GM21526 (cell line): Measurements from ENCODE around the gene RIMKLB.

Source experiments
- ATAC-seq: cut with Tn5 transposase; IDR thresholded peaks from one replicate; pipeline ENCODE4 v1.9.1; 2021; ENCODE audit warnings: moderate library complexity; ENCODE audit not compliant: unreplicated experiment, low FRiP score

RIMKLB gene, protein sequence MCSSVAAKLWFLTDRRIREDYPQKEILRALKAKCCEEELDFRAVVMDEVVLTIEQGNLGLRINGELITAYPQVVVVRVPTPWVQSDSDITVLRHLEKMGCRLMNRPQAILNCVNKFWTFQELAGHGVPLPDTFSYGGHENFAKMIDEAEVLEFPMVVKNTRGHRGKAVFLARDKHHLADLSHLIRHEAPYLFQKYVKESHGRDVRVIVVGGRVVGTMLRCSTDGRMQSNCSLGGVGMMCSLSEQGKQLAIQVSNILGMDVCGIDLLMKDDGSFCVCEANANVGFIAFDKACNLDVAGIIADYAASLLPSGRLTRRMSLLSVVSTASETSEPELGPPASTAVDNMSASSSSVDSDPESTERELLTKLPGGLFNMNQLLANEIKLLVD

DNA sequence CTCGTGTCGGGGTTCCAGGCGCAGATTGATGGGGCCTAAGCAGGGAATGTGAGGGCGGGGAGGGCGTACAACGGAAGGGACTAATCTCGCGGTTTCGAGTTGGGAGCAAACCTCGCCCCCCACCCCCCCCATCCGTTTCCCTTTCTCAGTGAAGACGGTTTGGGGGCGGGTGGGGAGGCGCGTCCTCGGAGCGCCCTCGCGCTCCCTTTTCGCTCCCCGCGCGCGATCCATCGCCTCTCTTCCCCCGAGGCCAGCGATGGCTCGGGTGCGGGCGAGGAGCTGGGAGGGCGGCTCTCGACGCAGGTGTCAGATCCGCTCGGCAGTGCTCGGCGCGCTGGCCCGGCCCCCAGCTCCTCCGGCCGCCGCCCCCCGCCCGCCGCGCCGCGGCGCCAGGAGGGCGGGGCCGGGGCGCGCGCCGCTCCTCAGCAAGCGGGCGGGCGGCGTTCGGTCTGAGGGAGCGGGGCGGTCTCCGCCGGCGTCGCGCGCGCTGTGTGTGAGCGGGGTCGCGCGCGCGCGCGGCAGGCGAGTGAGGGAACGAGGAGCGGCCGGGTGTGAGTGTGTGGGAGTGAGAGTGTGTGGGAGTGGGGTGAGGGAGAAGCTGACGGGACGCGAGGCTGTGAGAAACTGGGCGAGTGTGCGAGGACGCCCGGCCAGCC, at the start of gene RIMKLB:
Gene RIMKLB (plus strand): TSS at position 516 of the 656 bp plus-strand sequence. CDS start 15,876 bp downstream, outside the sequence.
- peak; percentile 62 for ATAC-seq

- peak; percentile 75 for ATAC-seq
Measured at GRCh38 chr12:8648576-8649205, 49.1 kb upstream of the RIMKLB start.

DNA sequence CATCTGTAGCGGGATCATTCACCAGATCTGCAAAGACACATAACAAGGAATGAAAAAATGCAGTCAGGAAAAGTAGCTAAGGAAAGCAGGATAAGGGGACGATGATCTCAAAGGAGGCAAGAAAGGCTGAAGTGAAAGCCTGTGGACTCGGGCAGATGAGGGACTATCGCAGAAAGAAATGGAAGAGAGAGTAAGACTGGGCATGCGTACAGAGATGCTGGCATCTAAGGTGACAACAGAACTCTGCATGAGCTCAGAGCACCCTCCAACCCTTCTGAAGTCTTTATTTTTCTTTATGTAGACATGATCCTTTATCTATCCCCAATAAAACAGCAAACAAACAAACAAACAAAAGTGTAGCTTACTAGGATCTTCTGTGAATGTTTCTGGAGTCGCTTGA, 42.4 kb upstream of the RIMKLB start:
- ATAC-seq, result no peak

- ATAC-seq, result no peak
Measured at GRCh38 chr12:8658346-8658745, 39.4 kb upstream of the RIMKLB start.

DNA sequence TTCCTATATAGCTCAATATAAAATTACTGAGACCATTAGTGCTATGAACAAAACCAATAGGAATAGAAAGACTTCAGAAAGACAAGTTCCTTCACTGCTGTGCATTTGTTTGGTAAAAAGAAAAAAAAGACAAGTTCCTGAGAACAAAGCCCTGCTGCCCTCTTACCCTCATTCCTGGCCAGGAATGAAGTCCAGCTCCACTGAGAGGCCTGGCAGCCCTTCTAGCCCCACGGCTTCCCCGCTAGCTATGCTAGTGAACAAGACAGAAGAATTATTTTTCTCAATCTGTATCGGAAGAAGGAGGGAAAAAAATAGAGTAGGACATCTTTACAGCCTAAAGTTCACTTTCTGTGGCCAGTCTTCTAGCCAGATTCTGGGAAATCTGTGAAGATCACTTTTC, 36.8 kb upstream of the RIMKLB start:
- ATAC-seq, result no peak

- ATAC-seq, result no peak
Measured at GRCh38 chr12:8661751-8662150, 36.0 kb upstream of the RIMKLB start.

- no peak for ATAC-seq
Measured at GRCh38 chr12:8662593-8662992, 35.2 kb upstream of the RIMKLB start, which contains the start of gene MFAP5. Gene MFAP5, minus strand, starts transcription at chr12:8662826. Its CDS starts 722 bp downstream, at chr12:8662104.

DNA sequence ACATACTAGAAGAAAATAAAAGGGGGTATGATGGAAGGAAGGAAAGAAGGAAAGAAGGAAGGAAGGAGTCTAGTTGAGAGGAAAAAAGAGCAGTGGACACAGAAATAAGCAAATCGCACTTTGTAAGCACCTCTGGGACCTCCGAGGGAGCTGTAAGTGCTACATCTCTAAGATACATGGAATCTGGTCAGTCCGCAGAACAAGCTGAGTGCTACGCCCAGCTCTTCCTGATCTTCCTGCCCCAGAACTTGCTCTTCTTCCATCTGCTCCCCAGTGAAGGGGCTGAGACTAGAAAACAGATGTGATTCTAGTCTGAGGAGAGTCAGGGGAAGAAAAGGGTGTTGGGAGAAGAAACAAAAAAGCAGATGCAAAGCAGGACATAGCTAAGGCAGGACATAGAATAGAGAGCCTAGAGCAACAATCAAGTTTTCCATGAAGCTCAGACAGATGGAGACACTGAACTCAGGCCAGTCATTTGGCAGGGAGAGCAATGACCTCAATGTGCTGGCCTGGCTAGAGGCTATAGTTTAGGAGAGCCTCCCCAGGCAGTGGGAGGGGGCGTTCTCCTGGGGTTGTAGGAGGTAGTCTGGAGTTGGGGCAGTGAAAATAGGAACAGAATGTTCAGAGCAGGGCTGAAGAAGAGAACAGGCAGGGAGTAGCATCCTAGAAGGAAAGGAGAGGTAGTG, 33.4 kb upstream of the RIMKLB start:
- no peak for ATAC-seq

DNA sequence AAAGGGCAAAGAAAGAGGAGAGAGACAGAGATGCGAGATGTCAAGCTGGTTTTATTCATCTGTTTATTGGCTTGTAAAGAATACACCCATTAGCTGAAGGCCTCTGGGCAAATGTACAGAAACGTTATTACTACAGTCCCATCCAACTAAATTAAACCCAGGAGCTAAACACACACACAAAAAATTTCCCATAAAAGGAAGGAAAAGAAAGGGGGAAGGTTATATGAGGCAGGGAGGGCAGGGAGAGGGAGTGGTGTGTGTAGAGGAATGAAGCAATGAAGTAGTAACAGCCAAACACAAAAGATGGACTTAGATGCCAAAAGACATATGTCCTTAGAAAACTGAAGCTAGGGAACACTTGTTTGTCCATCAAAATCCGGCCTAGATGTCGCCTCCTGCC, 32.0 kb upstream of the RIMKLB start:
- no peak for ATAC-seq

DNA sequence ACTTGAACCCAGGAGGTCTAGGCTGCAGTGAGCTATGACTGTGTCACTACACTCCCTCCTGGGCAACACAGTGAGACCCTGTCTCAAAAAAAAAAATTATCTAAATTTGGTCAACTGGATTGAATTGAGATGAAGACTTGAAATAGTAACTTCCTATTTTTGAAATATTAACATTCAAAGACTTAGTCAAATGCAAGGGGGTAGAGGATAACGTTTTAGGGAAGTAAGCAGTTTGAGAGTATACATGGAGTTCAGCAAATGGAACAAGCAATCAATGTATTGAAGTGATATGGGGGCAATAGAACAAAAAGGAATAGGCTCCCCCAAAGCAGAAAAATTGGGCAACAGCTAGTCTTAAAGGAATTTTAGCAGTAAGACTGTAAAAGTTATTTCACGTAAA, 30.5 kb upstream of the RIMKLB start:
- ATAC-seq, result no peak

DNA sequence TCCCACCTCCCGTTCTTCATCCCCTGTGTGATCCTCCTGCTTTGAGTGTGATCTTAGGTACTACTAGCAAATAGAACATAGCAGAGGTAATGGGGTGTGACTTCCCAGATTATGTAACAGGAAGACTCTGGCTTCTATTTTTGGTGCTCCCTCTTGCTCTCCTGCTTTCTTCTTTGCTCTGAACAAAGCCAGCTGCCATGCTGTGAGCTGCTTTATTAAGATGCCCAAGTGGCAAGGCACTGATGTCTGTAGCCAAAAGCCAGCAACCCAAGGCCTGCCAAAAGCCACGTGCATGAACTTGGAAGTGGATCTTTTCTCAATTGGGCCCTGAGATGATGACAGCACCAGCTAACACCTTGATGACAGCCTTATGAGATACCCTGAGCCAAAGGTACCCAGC, 29.4 kb upstream of the RIMKLB start:
- no peak for ATAC-seq

- ATAC-seq, result no peak
Measured at GRCh38 chr12:8672381-8672780, 25.4 kb upstream of the RIMKLB start.

- no peak for ATAC-seq
Measured at GRCh38 chr12:8675591-8676036, 22.2 kb upstream of the RIMKLB start.

GRCh38 chr12:8676651-8677050, 21.1 kb upstream of the RIMKLB start:
- no peak for ATAC-seq

GRCh38 chr12:8677362-8677761, 20.4 kb upstream of the RIMKLB start:
- no peak for ATAC-seq

GRCh38 chr12:8678661-8679111, 19.1 kb upstream of the RIMKLB start:
- ATAC-seq, result no peak

DNA sequence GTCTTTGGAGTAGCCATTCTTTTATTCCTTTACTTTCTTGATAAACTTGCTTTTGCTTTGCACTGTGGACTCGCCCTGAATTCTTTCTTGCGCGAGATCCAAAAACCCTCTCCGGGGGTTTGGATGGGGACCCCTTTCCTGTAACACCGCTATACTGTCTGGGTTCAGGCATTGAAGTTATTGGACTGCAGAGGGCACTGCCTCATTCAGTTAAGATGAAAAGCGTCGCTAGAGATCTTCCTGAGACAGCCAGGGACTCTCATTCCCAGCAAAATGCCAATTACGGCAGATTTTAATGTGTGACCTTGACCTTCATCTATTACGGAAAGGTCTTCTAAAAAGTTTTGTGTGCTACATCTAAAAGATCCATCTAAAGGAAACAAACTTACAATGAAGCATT, 17.3 kb upstream of the RIMKLB start:
- no peak for ATAC-seq

DNA sequence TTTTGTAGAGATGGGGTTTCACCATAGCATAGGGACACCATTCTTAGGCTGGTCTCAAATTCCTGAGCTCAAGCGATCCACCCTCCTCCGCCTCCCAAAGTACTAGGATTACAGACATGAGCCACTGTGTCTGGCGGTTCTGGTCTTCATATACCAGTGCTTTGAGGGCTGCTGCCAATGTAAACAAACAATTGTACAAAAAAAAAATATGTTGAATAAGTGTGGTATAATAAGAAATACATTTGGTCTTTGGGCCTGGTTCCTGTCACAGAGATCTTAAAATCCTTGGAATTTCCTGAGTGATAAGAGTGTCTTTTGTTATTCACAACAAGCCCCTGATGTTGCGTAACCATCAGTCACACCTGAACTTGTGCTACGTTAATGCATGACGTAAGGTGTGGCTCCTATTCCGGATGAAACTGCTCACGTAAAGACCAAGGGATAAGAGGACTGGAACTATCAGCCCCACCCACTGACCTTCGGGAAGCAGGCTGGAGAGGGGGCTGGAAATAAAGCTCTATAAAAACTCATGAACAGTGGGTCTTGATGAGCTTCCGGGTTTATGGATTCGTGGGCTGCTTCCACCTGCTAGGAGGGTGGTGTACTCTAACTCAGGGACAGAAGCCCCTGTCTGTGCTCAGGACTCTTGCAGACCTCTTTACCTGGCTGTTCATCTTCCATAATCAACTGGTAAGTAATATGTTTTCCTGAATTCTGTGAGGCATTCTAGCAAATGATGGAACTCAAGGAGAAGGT, 16.5 kb upstream of the RIMKLB start:
- ATAC-seq, result no peak

DNA sequence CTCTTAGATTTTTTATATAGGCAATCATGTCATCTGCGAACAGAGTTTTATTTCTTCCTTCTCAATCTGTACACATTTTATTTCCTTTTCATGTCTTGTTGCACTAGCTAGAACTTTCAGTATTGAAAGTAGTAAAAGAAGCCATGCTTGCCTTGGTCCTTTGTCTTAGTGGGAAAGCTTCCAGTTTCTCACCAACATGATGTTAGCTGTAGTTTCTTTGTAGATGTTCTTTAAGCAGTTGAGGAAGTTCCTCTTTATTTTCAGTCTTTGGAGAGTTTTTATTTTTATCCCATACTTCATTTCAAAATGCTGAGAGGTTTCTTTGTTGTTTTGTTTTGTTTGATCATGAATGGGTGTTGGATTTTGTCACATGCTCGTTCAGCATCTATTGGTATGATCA, 12.7 kb upstream of the RIMKLB start:
- no peak for ATAC-seq
